Hepatocyte (in vitro differentiated cells): Measurements from ENCODE around the gene GSN. TPM values are rescaled to one million over a fixed set of nuclear protein-coding genes. Genes with fewer than 3 reads are reported as not detected.

ENCODE experiments used
- DNase-seq: peaks from one replicate; pipeline ENCODE4 v3.0.0-alpha.2; 2016; ENCODE audit warnings: low spot score
- H2AFZ ChIP-seq: fragments of 200-600 bp; sonication (generic); 2 replicates; pipeline ENCODE4 v1.6.0; 2016; ENCODE audit warnings: antibody characterized with exemption, mild to moderate bottlenecking
- H3K27ac ChIP-seq: fragments of 200-600 bp; sonication (generic); 2 replicates; pipeline ENCODE4 v1.5.1; 2016; ENCODE audit warnings: mild to moderate bottlenecking
- H3K27me3 ChIP-seq: fragments of 200-600 bp; sonication (generic); 2 replicates; pipeline ENCODE4 v1.6.1; 2016
- H3K36me3 ChIP-seq: fragments of 200-600 bp; sonication (generic); replicated peaks from 2 replicates; pipeline ENCODE4 v1.5.1; 2016; ENCODE audit warnings: low read depth; ENCODE audit not compliant: insufficient read depth
- H3K4me1 ChIP-seq: fragments of 200-600 bp; sonication (generic); 2 replicates; pipeline ENCODE4 v1.5.1; 2016; ENCODE audit warnings: mild to moderate bottlenecking, moderate library complexity; ENCODE audit not compliant: insufficient read depth
- H3K4me2 ChIP-seq: fragments of 200-600 bp; sonication (generic); 2 replicates; pipeline ENCODE4 v1.6.0; 2016
- H3K4me3 ChIP-seq: fragments of 200-600 bp; sonication (generic); 2 replicates; pipeline ENCODE4 v1.5.1; 2016; ENCODE audit warnings: mild to moderate bottlenecking
- H3K79me2 ChIP-seq: fragments of 200-600 bp; sonication (generic); 2 replicates; pipeline ENCODE4 v1.6.0; 2017; ENCODE audit warnings: mild to moderate bottlenecking
- H3K9me2 ChIP-seq: fragments of 200-600 bp; sonication (generic); replicated peaks from 2 replicates; pipeline ENCODE4 v1.6.0; 2017; ENCODE audit warnings: mild to moderate bottlenecking; ENCODE audit not compliant: insufficient read depth
- H3K9me3 ChIP-seq: fragments of 200-600 bp; sonication (generic); 2 replicates; pipeline ENCODE4 v1.5.1; 2016; ENCODE audit warnings: low read depth, mild to moderate bottlenecking
- H4K20me1 ChIP-seq: fragments of 200-600 bp; sonication (generic); 2 replicates; pipeline ENCODE4 v1.6.0; 2016; ENCODE audit warnings: mild to moderate bottlenecking; ENCODE audit not compliant: insufficient read depth, poor library complexity, severe bottlenecking
- CTCF ChIP-seq: fragments of 200-600 bp; sonication (generic); IDR thresholded peaks from 2 replicates; pipeline ENCODE4 v1.5.1; 2016; ENCODE audit warnings: antibody characterized with exemption, mild to moderate bottlenecking; ENCODE audit not compliant: poor library complexity
- EZH2 ChIP-seq: fragments of 200-600 bp; sonication (generic); IDR thresholded peaks from 2 replicates; pipeline ENCODE4 v1.6.1; 2016; ENCODE audit warnings: antibody characterized with exemption, mild to moderate bottlenecking, borderline replicate concordance
- EZH2phosphoT487 ChIP-seq: fragments of 200-600 bp; sonication (generic); IDR thresholded peaks from one replicate; pipeline ENCODE4 v1.6.1; 2018; ENCODE audit warnings: antibody characterized with exemption, mild to moderate bottlenecking, low read depth, moderate library complexity; ENCODE audit not compliant: unreplicated experiment, severe bottlenecking
- WGBS: methylation state at CpG from one replicate; pipeline ENCODE4 v1.1.6; 2016; ENCODE audit warnings: low lambda C conversion rate; ENCODE audit errors: missing lambda C conversion rate; 5-methylcytosine and 5-hydroxymethylcytosine counted together
- polyA plus RNA-seq: library from polyadenylated mRNA; unstranded; fragments of >200 nt; fragmentation: Nextera tagmentation; extraction: Ambion mirVana; gene quantifications from 2 replicates; pipeline ENCODE4 v1.2.1, GENCODE V29; 2016
- total RNA-seq: library from RNA; depleted of rRNA; stranded (reverse); fragments of >200 nt; gene quantifications from 2 replicates; pipeline ENCODE4 v1.2.3, GENCODE V29; 2014

Gene GSN
- total and polyA plus RNA-seq, 2 experiments from 2014 or later = 396 to 404 TPM

GRCh38 chr9:121220996-121221663, 46.8 kb upstream of the GSN start:
- Histone ChIP-seq H3K27ac (peak overlapping the region; percentile 81), H3K27me3 (no peaks in the 10 kb centered on the region), H3K4me2 (peak overlapping the region; percentile 39), H3K4me1 (no peaks in the 10 kb centered on the region), H3K4me3 (no peak overlapping the region), H3K9me2 (no peaks in the 10 kb centered on the region), H3K9me3 (no peaks in the 10 kb centered on the region), H3K36me3 (no peaks in the 10 kb centered on the region), H2AFZ (no peak overlapping the region), H3K79me2 (no peaks in the 10 kb centered on the region), H4K20me1 (no peaks in the 10 kb centered on the region)
- TF ChIP-seq EZH2 (no peak), CTCF (no peak), EZH2phosphoT487 (no peak)
- peak; percentile 45 for DNase-seq
- WGBS = 53% methylated on average over 13 of the region's 13 CpGs

- WGBS = 84% methylated on average over 2 of the region's 2 CpGs
- no peaks in the 10 kb centered on the region for H3K9me3 ChIP-seq
Measured at GRCh38 chr9:121221664-121222055, 46.3 kb upstream of the GSN start.

GRCh38 chr9:121222524-121223171, 45.3 kb upstream of the GSN start:
- H3K36me3 ChIP-seq = no peaks in the 10 kb centered on the region
- no peaks in the 10 kb centered on the region for H3K9me3 ChIP-seq
- H3K4me1 ChIP-seq = no peaks in the 10 kb centered on the region
- H4K20me1 ChIP-seq = no peaks in the 10 kb centered on the region
- H2AFZ ChIP-seq = no peak overlapping the region
- DNase-seq = peak; percentile 53
- TF ChIP-seq EZH2phosphoT487 (no peak), CTCF (peak; percentile 58), EZH2 (no peak)
- no peak overlapping the region for H3K4me3 ChIP-seq
- H3K79me2 ChIP-seq = no peaks in the 10 kb centered on the region
- H3K27ac ChIP-seq = no peak overlapping the region
- H3K27me3 ChIP-seq = no peaks in the 10 kb centered on the region
- H3K4me2 ChIP-seq = no peak overlapping the region
- H3K9me2 ChIP-seq = no peaks in the 10 kb centered on the region
- WGBS = 74% methylated on average over 12 of the region's 12 CpGs

More at GRCh38 chr9:121221664-121222055, 46.3 kb upstream of the GSN start:
- TF ChIP-seq EZH2 = no peak
- no peak for TF ChIP-seq EZH2phosphoT487
- no peak for TF ChIP-seq CTCF
- no peaks in the 10 kb centered on the region for H3K27me3 ChIP-seq
- H3K27ac ChIP-seq = peak overlapping the region; percentile 81
- H3K79me2 ChIP-seq = no peaks in the 10 kb centered on the region
- H2AFZ ChIP-seq = no peak overlapping the region
- no peaks in the 10 kb centered on the region for H3K4me1 ChIP-seq
- no peak for DNase-seq
- no peak overlapping the region for H3K4me2 ChIP-seq
- H3K9me2 ChIP-seq = no peaks in the 10 kb centered on the region
- H3K36me3 ChIP-seq = no peaks in the 10 kb centered on the region
- no peak overlapping the region for H3K4me3 ChIP-seq
- H4K20me1 ChIP-seq = no peaks in the 10 kb centered on the region
